Left ventricle myocardium inferior (tissue), 1 donor: ENCODE data around the gene C20orf144. TPM values are rescaled to one million over a fixed set of nuclear protein-coding genes. Genes with fewer than 3 reads are reported as not detected.

Experiments used
- DNase-seq: peaks from one replicate; pipeline ENCODE4 v3.0.0-alpha.2; 2020
- H3K27ac ChIP-seq: fragments of 200-600 bp; replicated peaks from 2 replicates; pipeline ENCODE4 v1.8.0; 2021
- H3K27me3 ChIP-seq: fragments of 200-600 bp; 2 replicates; pipeline ENCODE4 v1.8.0; 2021; ENCODE audit warnings: low read depth
- H3K36me3 ChIP-seq: fragments of 200-600 bp; 2 replicates; pipeline ENCODE4 v1.8.0; 2021
- H3K4me1 ChIP-seq: fragments of 200-600 bp; 2 replicates; pipeline ENCODE4 v1.8.0; 2021
- H3K4me3 ChIP-seq: fragments of 200-600 bp; 2 replicates; pipeline ENCODE4 v1.8.0; 2021; ENCODE audit warnings: mild to moderate bottlenecking, moderate library complexity
- H3K9me3 ChIP-seq: fragments of 200-600 bp; replicated peaks from 2 replicates; pipeline ENCODE4 v1.8.0; 2021
- intact Hi-C: fragments of 100-400 bp; cut with micrococcal nuclease; formaldehyde crosslinking; loops from one replicate; pipeline ENCODE4 v1.11.0; 2022
- total RNA-seq: library from RNA; stranded (reverse); fragmentation: NEBNext Ultra II Directional; extraction: Animal tissue kit (Norgen Biotek cat#: 25700); gene quantifications from one replicate; pipeline ENCODE4 v1.2.1, GENCODE V29; 2021
- TF ChIP-seq, protein P1 (sequence below): fragments of 200-600 bp; IDR thresholded peaks from 2 replicates; pipeline ENCODE4 v1.8.0; 2021; ENCODE audit warnings: antibody characterized with exemption, mild to moderate bottlenecking, borderline replicate concordance
- donor health status: DM: no; HTN: yes; CAD: no; lungs with severe emphysema.

C20orf144 gene
- total RNA-seq, 1 donor from 2014 or later = not detected

DNA sequence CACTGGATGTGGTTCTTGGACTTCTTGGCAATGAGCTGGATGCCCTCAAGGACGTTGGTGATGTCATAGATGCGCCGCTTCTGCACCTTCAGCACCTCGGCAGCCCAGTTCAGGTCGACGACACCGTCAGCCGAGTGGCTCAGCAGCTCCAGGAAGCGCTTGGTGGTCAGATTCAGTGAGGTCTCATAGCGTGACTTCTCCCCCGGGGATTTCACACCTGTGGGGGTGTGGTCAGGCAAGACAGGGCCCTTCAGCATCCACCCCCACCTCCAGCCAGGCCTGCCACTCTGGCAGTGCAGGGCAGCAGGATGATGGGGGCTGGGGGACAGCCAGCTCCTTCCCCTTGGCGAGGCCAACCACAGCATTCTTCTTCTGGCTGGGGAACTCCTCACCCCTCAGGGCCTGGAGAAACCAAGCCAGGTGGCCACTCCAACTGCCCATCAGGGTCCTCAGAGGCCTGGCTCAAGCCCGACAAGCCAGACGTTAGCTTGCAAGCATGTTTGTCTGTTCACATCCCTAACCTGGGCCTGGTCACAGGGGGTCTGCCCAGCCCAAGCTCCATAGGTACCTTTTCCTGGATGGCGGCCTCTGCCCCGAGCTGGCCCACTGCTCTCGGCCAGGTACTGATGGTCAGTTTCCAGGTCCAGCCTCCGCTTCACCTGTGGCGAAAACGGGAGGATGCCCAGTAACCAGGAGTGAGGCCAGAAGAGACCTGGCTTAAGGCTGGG is 17.8 kb downstream of the C20orf144 start:
- Histone ChIP-seq H3K4me3 (no peak overlapping the region), H3K27ac (no peak overlapping the region), H3K4me1 (peaks cover 17% of the 10 kb centered on the region), H3K9me3 (no peaks in the 10 kb centered on the region), H3K36me3 (no peaks in the 10 kb centered on the region), H3K27me3 (no peaks in the 10 kb centered on the region)
- no peak for DNase-seq
- intact Hi-C loops = no loop called here
- TF ChIP-seq, protein P1, sequence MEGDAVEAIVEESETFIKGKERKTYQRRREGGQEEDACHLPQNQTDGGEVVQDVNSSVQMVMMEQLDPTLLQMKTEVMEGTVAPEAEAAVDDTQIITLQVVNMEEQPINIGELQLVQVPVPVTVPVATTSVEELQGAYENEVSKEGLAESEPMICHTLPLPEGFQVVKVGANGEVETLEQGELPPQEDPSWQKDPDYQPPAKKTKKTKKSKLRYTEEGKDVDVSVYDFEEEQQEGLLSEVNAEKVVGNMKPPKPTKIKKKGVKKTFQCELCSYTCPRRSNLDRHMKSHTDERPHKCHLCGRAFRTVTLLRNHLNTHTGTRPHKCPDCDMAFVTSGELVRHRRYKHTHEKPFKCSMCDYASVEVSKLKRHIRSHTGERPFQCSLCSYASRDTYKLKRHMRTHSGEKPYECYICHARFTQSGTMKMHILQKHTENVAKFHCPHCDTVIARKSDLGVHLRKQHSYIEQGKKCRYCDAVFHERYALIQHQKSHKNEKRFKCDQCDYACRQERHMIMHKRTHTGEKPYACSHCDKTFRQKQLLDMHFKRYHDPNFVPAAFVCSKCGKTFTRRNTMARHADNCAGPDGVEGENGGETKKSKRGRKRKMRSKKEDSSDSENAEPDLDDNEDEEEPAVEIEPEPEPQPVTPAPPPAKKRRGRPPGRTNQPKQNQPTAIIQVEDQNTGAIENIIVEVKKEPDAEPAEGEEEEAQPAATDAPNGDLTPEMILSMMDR = no peak

DNA sequence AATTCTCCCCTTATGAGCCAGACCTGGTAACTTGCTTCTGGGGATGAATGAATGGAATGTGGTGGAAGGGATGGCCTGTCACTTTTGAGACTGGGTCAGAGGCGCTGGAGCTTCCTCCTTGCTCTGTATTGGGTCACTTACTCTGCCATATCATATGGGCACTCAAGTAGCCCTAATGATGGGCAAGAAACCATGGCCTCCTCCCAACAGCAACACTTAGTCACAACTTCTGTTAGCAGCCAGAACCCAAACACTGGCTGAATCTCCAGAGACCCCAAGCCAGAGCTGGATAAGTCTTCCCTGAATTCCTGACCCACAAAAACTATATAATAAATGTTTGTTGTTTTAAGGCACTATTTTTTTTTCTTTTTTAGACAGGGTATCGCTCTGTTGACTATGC is 18.6 kb downstream of the C20orf144 start:
- H3K9me3 ChIP-seq = no peaks in the 10 kb centered on the region
- no peaks in the 10 kb centered on the region for H3K36me3 ChIP-seq
- TF ChIP-seq, protein P1 = no peak
- intact Hi-C loops = no loop called here
- DNase-seq = no peak
- no peak overlapping the region for H3K27ac ChIP-seq
- no peak overlapping the region for H3K4me3 ChIP-seq
- H3K27me3 ChIP-seq = no peaks in the 10 kb centered on the region
- H3K4me1 ChIP-seq = peaks cover 17% of the 10 kb centered on the region

- DNase-seq = no peak
- intact Hi-C loops = no loop called here
Measured at GRCh38 chr20:33681288-33681687, 19.2 kb downstream of the C20orf144 start.

DNA sequence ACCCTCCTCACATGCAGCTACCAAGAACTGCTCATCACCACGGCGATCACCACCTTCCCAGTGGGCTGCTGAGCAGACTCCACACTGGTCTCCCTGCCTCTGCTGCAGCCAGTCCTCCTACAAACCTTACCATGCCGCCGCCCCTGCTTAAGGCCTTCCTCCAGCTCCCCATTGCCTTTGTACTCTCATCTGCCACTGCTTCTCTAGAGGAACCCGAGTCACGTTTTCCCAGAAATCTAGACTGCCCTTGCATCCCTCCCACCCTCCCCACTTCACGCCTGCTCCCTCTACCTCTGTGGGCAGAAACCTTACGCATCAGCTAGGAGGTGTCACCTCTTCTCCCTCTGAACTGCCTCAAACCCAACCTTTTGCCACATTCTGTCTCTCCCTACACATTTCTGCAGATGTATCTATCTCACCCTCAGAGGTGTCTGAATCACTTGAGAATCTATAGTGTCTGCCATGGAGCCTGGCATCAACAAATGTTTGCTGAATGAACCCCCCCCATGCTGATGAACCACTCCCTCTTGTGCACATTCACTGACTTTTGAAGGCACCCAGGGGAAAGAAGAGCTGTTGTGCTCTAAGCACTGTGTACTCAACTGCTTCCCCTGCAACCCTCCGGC is 19.7 kb downstream of the C20orf144 start:
- no peaks in the 10 kb centered on the region for H3K27me3 ChIP-seq
- H3K4me1 ChIP-seq = peaks cover 18% of the 10 kb centered on the region
- no peak for DNase-seq
- no peaks in the 10 kb centered on the region for H3K9me3 ChIP-seq
- H3K36me3 ChIP-seq = no peaks in the 10 kb centered on the region
- intact Hi-C loops = no loop called here
- H3K4me3 ChIP-seq = no peak overlapping the region
- no peak overlapping the region for H3K27ac ChIP-seq
- TF ChIP-seq, protein P1 = no peak

More at GRCh38 chr20:33681288-33681687, 19.2 kb downstream of the C20orf144 start:
- Histone ChIP-seq H3K27me3 (no peaks in the 10 kb centered on the region), H3K27ac (no peak overlapping the region), H3K9me3 (no peaks in the 10 kb centered on the region), H3K4me1 (peaks cover 14% of the 10 kb centered on the region), H3K36me3 (no peaks in the 10 kb centered on the region), H3K4me3 (no peak overlapping the region)
- TF ChIP-seq, protein P1 = no peak

- H3K27me3 ChIP-seq = no peaks in the 10 kb centered on the region
- H3K36me3 ChIP-seq = no peaks in the 10 kb centered on the region
- DNase-seq = no peak
- intact Hi-C loops = no loop called here
- peaks cover 30% of the 10 kb centered on the region for H3K4me1 ChIP-seq
- TF ChIP-seq, protein P1 = no peak
- H3K27ac ChIP-seq = no peak overlapping the region
- H3K9me3 ChIP-seq = no peaks in the 10 kb centered on the region
- peak overlapping the region; percentile 60 for H3K4me3 ChIP-seq
Measured at GRCh38 chr20:33684533-33685327, 22.6 kb downstream of the C20orf144 start.
